SJSA1 (cell line): ENCODE data around the gene TBC1D12. TPM values are rescaled to one million over a fixed set of nuclear protein-coding genes. Genes with fewer than 3 reads are reported as not detected.

Source experiments
- DNase-seq, 2 experiments: peaks; one replicate each; pipeline ENCODE4 v3.0.0-alpha.2; 2015 to 2020; ENCODE audit warnings: low spot score in 2 of 2, low read depth in 1 of 2
- H3K27ac ChIP-seq: fragments of 250-450 bp; sonication (Bioruptor Pico); 2 replicates; pipeline ENCODE4 v1.5.1; 2020; ENCODE audit warnings: mild to moderate bottlenecking, moderate library complexity
- H3K27me3 ChIP-seq: fragments of 250-450 bp; sonication (Bioruptor Pico); replicated peaks from 2 replicates; pipeline ENCODE4 v1.5.1; 2020; ENCODE audit warnings: mild to moderate bottlenecking, moderate library complexity
- H3K36me3 ChIP-seq: fragments of 250-450 bp; sonication (Bioruptor Pico); 2 replicates; pipeline ENCODE4 v1.5.1; 2020; ENCODE audit warnings: mild to moderate bottlenecking
- H3K4me1 ChIP-seq: fragments of 250-450 bp; sonication (Bioruptor Pico); replicated peaks from 2 replicates; pipeline ENCODE4 v1.6.1; 2021; ENCODE audit warnings: mild to moderate bottlenecking
- H3K4me3 ChIP-seq: fragments of 250-450 bp; sonication (Bioruptor Pico); 2 replicates; pipeline ENCODE4 v1.5.1; 2020; ENCODE audit warnings: mild to moderate bottlenecking
- H3K9me3 ChIP-seq: fragments of 250-450 bp; sonication (Bioruptor Pico); replicated peaks from 2 replicates; pipeline ENCODE4 v1.5.1; 2020; ENCODE audit warnings: mild to moderate bottlenecking
- total RNA-seq: library from RNA; depleted of rRNA; stranded (reverse); fragments of >200 nt; shearing (Covaris generic); gene quantifications from 2 replicates; pipeline ENCODE4 v1.2.3, GENCODE V29; 2014

Gene TBC1D12
- total RNA-seq, 1 experiment from 2014 or later: 22.3 TPM

- Histone ChIP-seq H3K27me3 (no peaks in the 10 kb centered on the region), H3K4me3 (no peak overlapping the region), H3K36me3 (no peaks in the 10 kb centered on the region), H3K9me3 (no peaks in the 10 kb centered on the region), H3K27ac (no peak overlapping the region), H3K4me1 (no peaks in the 10 kb centered on the region)
- DNase-seq: no peak
Measured at GRCh38 chr10:94443047-94443446, 40.7 kb downstream of the TBC1D12 start.

- Histone ChIP-seq H3K9me3 (no peaks in the 10 kb centered on the region), H3K27ac (no peak overlapping the region), H3K27me3 (no peaks in the 10 kb centered on the region), H3K36me3 (no peaks in the 10 kb centered on the region), H3K4me1 (no peaks in the 10 kb centered on the region), H3K4me3 (no peak overlapping the region)
- DNase-seq: no peak
Measured at GRCh38 chr10:94443549-94443948, 41.2 kb downstream of the TBC1D12 start.

- Histone ChIP-seq H3K4me3 (no peak overlapping the region), H3K4me1 (no peaks in the 10 kb centered on the region), H3K36me3 (0 out of 2 replicates have a peak, but pooled peaks cover 4% of the 10 kb centered on the region), H3K27me3 (no peaks in the 10 kb centered on the region), H3K9me3 (no peaks in the 10 kb centered on the region), H3K27ac (no peak overlapping the region)
- DNase-seq: no peak
Measured at GRCh38 chr10:94450782-94451181, 48.4 kb downstream of the TBC1D12 start.

- DNase-seq: no peak
- Histone ChIP-seq H3K27ac (no peak overlapping the region), H3K9me3 (no peaks in the 10 kb centered on the region), H3K27me3 (no peaks in the 10 kb centered on the region), H3K4me3 (no peak overlapping the region), H3K4me1 (no peaks in the 10 kb centered on the region), H3K36me3 (0 out of 2 replicates have a peak, but pooled peaks cover 4% of the 10 kb centered on the region)
Measured at GRCh38 chr10:94451883-94452519, 49.7 kb downstream of the TBC1D12 start.

- no peaks in the 10 kb centered on the region for H3K9me3 ChIP-seq
- no peak for DNase-seq
- H3K36me3 ChIP-seq: peaks cover 9% of the 10 kb centered on the region; the same call in 1 of the 2 replicates
- H3K27me3 ChIP-seq: no peaks in the 10 kb centered on the region
- H3K27ac ChIP-seq: no peak overlapping the region
- H3K4me1 ChIP-seq: no peaks in the 10 kb centered on the region
- no peak overlapping the region for H3K4me3 ChIP-seq
Measured at GRCh38 chr10:94456942-94457341, 54.6 kb downstream of the TBC1D12 start.

- H3K4me1 ChIP-seq: no peaks in the 10 kb centered on the region
- H3K27ac ChIP-seq: no peak overlapping the region
- H3K9me3 ChIP-seq: no peaks in the 10 kb centered on the region
- H3K4me3 ChIP-seq: no peak overlapping the region
- no peak for DNase-seq
- H3K27me3 ChIP-seq: no peaks in the 10 kb centered on the region
- peaks cover 9% of the 10 kb centered on the region; the same call in 1 of the 2 replicates for H3K36me3 ChIP-seq
Measured at GRCh38 chr10:94459385-94459784, 57.0 kb downstream of the TBC1D12 start.

GRCh38 chr10:94461503-94461902 is 59.2 kb downstream of the TBC1D12 start:
- Histone ChIP-seq H3K27ac (no peak overlapping the region), H3K4me3 (no peak overlapping the region), H3K4me1 (no peaks in the 10 kb centered on the region), H3K36me3 (peaks cover 9% of the 10 kb centered on the region; the same call in 1 of the 2 replicates), H3K27me3 (no peaks in the 10 kb centered on the region), H3K9me3 (no peaks in the 10 kb centered on the region)
- no peak for DNase-seq

GRCh38 chr10:94462130-94462529 is 59.8 kb downstream of the TBC1D12 start:
- H3K36me3 ChIP-seq: peaks cover 9% of the 10 kb centered on the region; the same call in 1 of the 2 replicates

GRCh38 chr10:94465684-94466083 is 63.3 kb downstream of the TBC1D12 start:
- no peaks in the 10 kb centered on the region for H3K27me3 ChIP-seq
- no peak overlapping the region for H3K27ac ChIP-seq

More at GRCh38 chr10:94462130-94462529, 59.8 kb downstream of the TBC1D12 start:
- Histone ChIP-seq H3K27me3 (no peaks in the 10 kb centered on the region), H3K27ac (no peak overlapping the region), H3K4me3 (no peak overlapping the region), H3K9me3 (no peaks in the 10 kb centered on the region), H3K4me1 (no peaks in the 10 kb centered on the region)
- no peak for DNase-seq

GRCh38 chr10:94481410-94481809 is 79.1 kb downstream of the TBC1D12 start:
- H3K36me3 ChIP-seq: peaks cover 4% of the 10 kb centered on the region; the same call in 1 of the 2 replicates
- no peak overlapping the region for H3K4me3 ChIP-seq
- H3K9me3 ChIP-seq: 0 out of 2 replicates have a peak, but pooled peaks cover 3% of the 10 kb centered on the region
- H3K4me1 ChIP-seq: no peaks in the 10 kb centered on the region
- no peak for DNase-seq
- no peaks in the 10 kb centered on the region for H3K27me3 ChIP-seq
- no peak overlapping the region for H3K27ac ChIP-seq

More at GRCh38 chr10:94465684-94466083, 63.3 kb downstream of the TBC1D12 start:
- no peak overlapping the region for H3K4me3 ChIP-seq
- H3K36me3 ChIP-seq: no peaks in the 10 kb centered on the region
- no peaks in the 10 kb centered on the region for H3K9me3 ChIP-seq
- no peaks in the 10 kb centered on the region for H3K4me1 ChIP-seq
- DNase-seq: no peak

GRCh38 chr10:94483970-94484369 is 81.6 kb downstream of the TBC1D12 start:
- Histone ChIP-seq H3K4me3 (no peak overlapping the region), H3K4me1 (no peaks in the 10 kb centered on the region), H3K27me3 (no peaks in the 10 kb centered on the region), H3K36me3 (no peaks in the 10 kb centered on the region; the same call in 1 of the 2 replicates), H3K9me3 (0 out of 2 replicates have a peak, but pooled peaks cover 3% of the 10 kb centered on the region), H3K27ac (no peak overlapping the region)
- no peak for DNase-seq

- Histone ChIP-seq H3K36me3 (no peaks in the 10 kb centered on the region; the same call in 1 of the 2 replicates), H3K4me3 (no peak overlapping the region), H3K4me1 (no peaks in the 10 kb centered on the region), H3K9me3 (0 out of 2 replicates have a peak, but pooled peaks cover 3% of the 10 kb centered on the region), H3K27ac (no peak overlapping the region), H3K27me3 (no peaks in the 10 kb centered on the region)
- no peak for DNase-seq
Measured at GRCh38 chr10:94485094-94485493, 82.8 kb downstream of the TBC1D12 start.

GRCh38 chr10:94487575-94487974 is 85.2 kb downstream of the TBC1D12 start:
- no peak overlapping the region for H3K27ac ChIP-seq
- H3K36me3 ChIP-seq: no peaks in the 10 kb centered on the region; the same call in 1 of the 2 replicates
- H3K4me1 ChIP-seq: no peaks in the 10 kb centered on the region
- H3K4me3 ChIP-seq: no peak overlapping the region
- no peaks in the 10 kb centered on the region for H3K27me3 ChIP-seq
- DNase-seq: no peak
- 0 out of 2 replicates have a peak, but pooled peaks cover 3% of the 10 kb centered on the region for H3K9me3 ChIP-seq

GRCh38 chr10:94489107-94489506 is 86.8 kb downstream of the TBC1D12 start:
- Histone ChIP-seq H3K9me3 (no peaks in the 10 kb centered on the region), H3K36me3 (no peaks in the 10 kb centered on the region; the same call in 1 of the 2 replicates), H3K4me1 (no peaks in the 10 kb centered on the region), H3K27ac (no peak overlapping the region), H3K4me3 (no peak overlapping the region), H3K27me3 (no peaks in the 10 kb centered on the region)
- DNase-seq: no peak
